SK-N-MC (cell line): ENCODE results near the gene MDN1.

ENCODE experiments used
- EZH2 ChIP-seq: fragments of 200-600 bp; sonication (generic); IDR thresholded peaks from one replicate; pipeline ENCODE4 v1.6.1; 2017; ENCODE audit warnings: antibody characterized with exemption
- POLR2AphosphoS5 ChIP-seq: IDR thresholded peaks from 2 replicates; pipeline ENCODE4 v1.6.1; 2012; ENCODE audit warnings: mild to moderate bottlenecking, low read depth, low read length, borderline replicate concordance

DNA sequence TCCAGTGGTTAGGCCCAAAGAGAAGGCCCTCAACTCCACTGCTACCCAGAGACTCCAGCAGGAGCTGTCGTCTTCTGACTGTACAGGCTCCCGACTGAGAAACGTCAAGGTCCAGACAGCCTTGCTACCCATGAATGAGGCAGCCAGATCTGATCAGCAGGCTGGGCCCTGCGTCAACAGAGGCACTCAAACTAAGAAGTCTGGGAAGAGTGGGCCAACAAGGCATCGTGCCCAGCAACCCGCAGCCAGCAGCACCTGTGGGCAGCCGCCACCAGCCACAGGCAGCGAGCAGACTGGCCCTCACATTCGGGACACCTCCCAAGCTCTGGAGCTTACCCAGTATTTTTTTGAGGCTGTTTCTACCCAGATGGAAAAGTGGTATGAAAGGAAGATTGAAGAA, 189.1 kb downstream of the MDN1 start:
- TF ChIP-seq POLR2AphosphoS5: no peak
- no peak for TF ChIP-seq EZH2
